H1 (cell line): ENCODE results near the gene ZSCAN30.

ENCODE experiments used
- CHD2 ChIP-seq: IDR thresholded peaks from 2 replicates; pipeline ENCODE4 v1.6.1; 2012; ENCODE audit warnings: low read length, improper control_type of control experiment
- CTCF ChIP-seq, 3 experiments: IDR thresholded peaks; 1 replicate in 2 of 3; 2 replicates in 1 of 3; pipeline versions ENCODE4 v1.5.1 to v1.6.1; 2011; ENCODE audit warnings: low read length in 3 of 3, mild to moderate bottlenecking in 3 of 3, inconsistent platforms in 2 of 3, low read depth in 1 of 3, moderate library complexity in 1 of 3; ENCODE audit not compliant: insufficient read depth in 1 of 3; ENCODE audit errors: control extremely low read depth in 1 of 3
- EP300 ChIP-seq, 2 experiments: IDR thresholded peaks; 1 replicate in 1 of 2; 2 replicates in 1 of 2; pipeline ENCODE4 v1.6.1; 2011 to 2012; ENCODE audit warnings: low read depth in 2 of 2, low read length in 2 of 2, mild to moderate bottlenecking in 2 of 2, borderline replicate concordance in 1 of 2, inconsistent platforms in 1 of 2, moderate library complexity in 1 of 2
- EZH2 ChIP-seq: fragments of 200-600 bp; sonication (generic); IDR thresholded peaks from 2 replicates; pipeline ENCODE4 v1.7.1; 2012; ENCODE audit warnings: low read depth, mild to moderate bottlenecking, moderate library complexity, low read length, inconsistent platforms; ENCODE audit not compliant: severe bottlenecking
- HDAC6 ChIP-seq: IDR thresholded peaks from one replicate; pipeline ENCODE4 v1.7.1; 2012; ENCODE audit warnings: low read depth, mild to moderate bottlenecking, inconsistent platforms, low read length, moderate library complexity
- PHF8 ChIP-seq: fragments of 200-600 bp; sonication (generic); conservative IDR thresholded peaks from 2 replicates; pipeline ENCODE4 v1.7.1; 2012; ENCODE audit warnings: low read depth, mild to moderate bottlenecking, inconsistent platforms, low read length, moderate library complexity
- RBBP5 ChIP-seq: IDR thresholded peaks from 2 replicates; pipeline ENCODE4 v1.7.1; 2012; ENCODE audit warnings: low read depth, mild to moderate bottlenecking, inconsistent platforms, low read length, moderate library complexity, borderline replicate concordance
- RFX5 ChIP-seq: IDR thresholded peaks from 2 replicates; pipeline ENCODE4 v1.6.1; 2011; ENCODE audit warnings: low read depth, low read length, improper control_type of control experiment, borderline replicate concordance
- SUZ12 ChIP-seq: fragments of 200-600 bp; sonication (generic); IDR thresholded peaks from 2 replicates; pipeline ENCODE4 v1.6.1; 2012; ENCODE audit warnings: mild to moderate bottlenecking, inconsistent platforms, low read length, moderate library complexity, mixed read lengths

- TF ChIP-seq SUZ12 (no peak), RBBP5 (no peak), HDAC6 (no peak), EP300 (IDR thresholded peaks at IDR 0.05; ENCODE audit: borderline replicate concordance in 1 of 2, low read depth in 2 of 2, low read length in 2 of 2) (no peak), PHF8 (no peak), CTCF (IDR thresholded peaks at IDR 0.05; ENCODE audit: control extremely low read depth in 1 of 3, insufficient read depth in 1 of 3, low read depth in 1 of 3, low read length in 3 of 3) (no peak), CHD2 (no peak), RFX5 (no peak), EZH2 (no peak)
Observed at GRCh38 chr18:35311496-35311895, 21.5 kb upstream of the ZSCAN30 start.
